HTERT RPE-1 (cell line): ENCODE measurements around the gene NFIA.

Source experiments
- in situ Hi-C: fragments of 300-500 bp; cut with MboI; formaldehyde crosslinking; loops from 4 replicates; pipeline ENCODE4 v1.14.3; 2020; ENCODE audit warnings: low sequenced_read_pairs

Gene NFIA

GRCh38 chr1:61082311-61083012, at the start of gene NFIA:
Gene NFIA (plus strand): TSS chr1:61082561.
- in situ Hi-C loops: no loop called here

GRCh38 chr1:61035880-61036279, 46.5 kb upstream of the NFIA start:
- in situ Hi-C loops: loop anchor here (25.0 kb wide), 1 partner anchor 174 kb away; no protein-coding TSS in a partner anchor

- in situ Hi-C loops: loop anchor here (25.0 kb wide), 1 partner anchor 180 kb away; no protein-coding TSS in a partner anchor
Measured at GRCh38 chr1:61042466-61043009, 39.8 kb upstream of the NFIA start.

- in situ Hi-C loops: loop anchor here (25.0 kb wide), 1 partner anchor 181 kb away; no protein-coding TSS in a partner anchor
Measured at GRCh38 chr1:61043010-61043820, 39.1 kb upstream of the NFIA start.

- in situ Hi-C loops: loop anchor here (25.0 kb wide), 1 partner anchor 184 kb away; no protein-coding TSS in a partner anchor
Measured at GRCh38 chr1:61046434-61046833, 35.9 kb upstream of the NFIA start.

GRCh38 chr1:61047061-61047460, 35.3 kb upstream of the NFIA start:
- in situ Hi-C loops: loop anchor here (25.0 kb wide), 1 partner anchor 185 kb away; no protein-coding TSS in a partner anchor

GRCh38 chr1:61049850-61050540, 32.4 kb upstream of the NFIA start:
- in situ Hi-C loops: loop anchor here (25.0 kb wide), 1 partner anchor 188 kb away; no protein-coding TSS in a partner anchor

GRCh38 chr1:61050541-61051442, 31.6 kb upstream of the NFIA start:
- in situ Hi-C loops: no loop called here

GRCh38 chr1:61051443-61051718, 31.0 kb upstream of the NFIA start:
- in situ Hi-C loops: no loop called here

GRCh38 chr1:61051719-61052394, 30.5 kb upstream of the NFIA start:
- in situ Hi-C loops: no loop called here

GRCh38 chr1:61052395-61053225, 29.8 kb upstream of the NFIA start:
- in situ Hi-C loops: no loop called here

- in situ Hi-C loops: no loop called here
Measured at GRCh38 chr1:61053226-61053711, 29.1 kb upstream of the NFIA start.

GRCh38 chr1:61053712-61054600, 28.4 kb upstream of the NFIA start:
- in situ Hi-C loops: no loop called here

GRCh38 chr1:61054601-61054993, 27.8 kb upstream of the NFIA start:
- in situ Hi-C loops: no loop called here

- in situ Hi-C loops: no loop called here
Measured at GRCh38 chr1:61055110-61055614, 27.2 kb upstream of the NFIA start.

GRCh38 chr1:61056196-61056572, 26.2 kb upstream of the NFIA start:
- in situ Hi-C loops: no loop called here
